SK-N-SH (cell line): ENCODE results near the gene ITCH. TPM values are rescaled to one million over a fixed set of nuclear protein-coding genes. Genes with fewer than 3 reads are reported as not detected.

Experiments used
- CTCF ChIA-PET: fragments of 300-600, 350-600 bp; formaldehyde crosslinking; extraction: SDS; loops from one replicate; lab custom pipeline; 2021; lab: Yijun Ruan, JAX
- POLR2A ChIA-PET: fragments of 350-600 bp; sonication (Branson Sonifier 250); formaldehyde crosslinking; extraction: SDS; loops from one replicate; lab custom pipeline; 2020; ENCODE audit warnings: antibody characterized with exemption, inconsistent platforms; lab: Yijun Ruan, JAX
- DNase-seq: peaks from one replicate; pipeline ENCODE4 v3.0.0; 2012
- H2AFZ ChIP-seq: fragments of 200-600 bp; sonication (generic); 2 replicates; pipeline ENCODE4 v1.8.1; 2016; ENCODE audit warnings: antibody characterized with exemption, mild to moderate bottlenecking, low read depth
- H3F3A ChIP-seq: fragments of 200-600 bp; sonication (generic); replicated peaks from 2 replicates; pipeline ENCODE3; 2016; ENCODE audit warnings: antibody characterized with exemption, mild to moderate bottlenecking; ENCODE audit not compliant: insufficient read depth
- H3K27ac ChIP-seq, 2 experiments: fragments of 200-500 bp in 1 of 2; fragments of 200-600 bp in 1 of 2; sonication (Bioruptor generic) in 1 of 2; sonication (generic), shearing (Covaris generic) in 1 of 2; 2 replicates each; pipeline versions ENCODE4 v1.5.1 to v1.6.1; 2014 to 2016; ENCODE audit warnings: low read depth in 2 of 2, inconsistent platforms in 1 of 2, low read length in 1 of 2, mild to moderate bottlenecking in 1 of 2, mixed read lengths in 1 of 2
- H3K27me3 ChIP-seq: fragments of 200-600 bp; sonication (generic), shearing (Covaris generic); 2 replicates; pipeline ENCODE4 v1.6.1; 2016; ENCODE audit warnings: mixed run types; ENCODE audit not compliant: insufficient read depth
- H3K36me3 ChIP-seq, 2 experiments: fragments of 200-500 bp in 1 of 2; fragments of 200-600 bp in 1 of 2; sonication (Bioruptor generic) in 1 of 2; sonication (generic) in 1 of 2; replicated peaks in 1 of 2; 2 replicates each; pipeline versions ENCODE3 to v1.5.1; 2014 to 2016; ENCODE audit warnings: low read length in 1 of 2, mild to moderate bottlenecking in 1 of 2; ENCODE audit not compliant: insufficient read depth in 2 of 2, control insufficient read depth in 1 of 2
- H3K4me1 ChIP-seq, 2 experiments: fragments of 200-500 bp in 1 of 2; fragments of 200-600 bp in 1 of 2; sonication (Bioruptor generic) in 1 of 2; sonication (generic), shearing (Covaris generic) in 1 of 2; 2 replicates each; pipeline versions ENCODE4 v1.5.1 to v1.6.1; 2014 to 2016; ENCODE audit warnings: low read depth in 1 of 2, low read length in 1 of 2, mixed run types in 1 of 2; ENCODE audit not compliant: insufficient read depth in 2 of 2, control insufficient read depth in 1 of 2
- H3K4me2 ChIP-seq: fragments of 200-600 bp; sonication (generic), shearing (Covaris generic); 2 replicates; pipeline ENCODE4 v1.6.1; 2017; ENCODE audit warnings: mixed run types
- H3K4me3 ChIP-seq, 2 experiments: fragments of 200-500 bp in 1 of 2; fragments of 200-600 bp in 1 of 2; sonication (Bioruptor generic) in 1 of 2; sonication (generic), shearing (Covaris generic) in 1 of 2; 2 replicates each; pipeline versions ENCODE4 v1.5.1 to v1.8.1; 2014 to 2016; ENCODE audit warnings: low read depth in 2 of 2, inconsistent platforms in 1 of 2, low read length in 1 of 2, mild to moderate bottlenecking in 1 of 2, mixed read lengths in 1 of 2, moderate library complexity in 1 of 2
- H3K79me2 ChIP-seq: fragments of 200-600 bp; sonication (generic); 2 replicates; pipeline ENCODE4 v1.8.1; 2017; ENCODE audit warnings: mild to moderate bottlenecking; ENCODE audit not compliant: insufficient read depth
- H3K9ac ChIP-seq: fragments of 200-600 bp; sonication (generic); 2 replicates; pipeline ENCODE4 v1.6.1; 2017; ENCODE audit warnings: mixed run types
- H3K9me2 ChIP-seq: fragments of 200-600 bp; sonication (generic); 2 replicates; pipeline ENCODE4 v1.6.1; 2017; ENCODE audit warnings: mixed run types
- H3K9me3 ChIP-seq: fragments of 200-600 bp; sonication (generic); 2 replicates; pipeline ENCODE4 v1.6.1; 2017; ENCODE audit warnings: mixed run types, mild to moderate bottlenecking, moderate library complexity
- H4K20me1 ChIP-seq: fragments of 200-600 bp; sonication (generic); 2 replicates; pipeline ENCODE4 v1.6.1; 2017; ENCODE audit warnings: mild to moderate bottlenecking, mixed run types; ENCODE audit not compliant: insufficient read depth
- CHD2 ChIP-seq: fragments of 150-350 bp; IDR thresholded peaks from 2 replicates; pipeline ENCODE4 v1.6.1; 2018; ENCODE audit warnings: low read length; ENCODE audit not compliant: partially characterized antibody
- ELF1 ChIP-seq: IDR thresholded peaks from 2 replicates; pipeline ENCODE4 v1.4.0; 2012
- FOSL2 ChIP-seq: IDR thresholded peaks from 2 replicates; pipeline ENCODE4 v1.4.0; 2012; ENCODE audit warnings: low read depth, mild to moderate bottlenecking, moderate library complexity, borderline replicate concordance
- FOXJ3 ChIP-seq: sonication (generic); formaldehyde crosslinking; IDR thresholded peaks from 2 replicates; pipeline ENCODE4 v1.5.1; 2020; ENCODE audit warnings: mild to moderate bottlenecking, missing genetic modification reagents
- GATA2 ChIP-seq: sonication (generic); formaldehyde crosslinking; IDR thresholded peaks from 2 replicates; pipeline ENCODE4 v1.5.0; 2020; ENCODE audit warnings: mild to moderate bottlenecking, missing genetic modification reagents
- JUND ChIP-seq: IDR thresholded peaks from 2 replicates; pipeline ENCODE4 v1.4.0; 2012
- MXI1 ChIP-seq: IDR thresholded peaks from 2 replicates; pipeline ENCODE4 v1.6.1; 2012; ENCODE audit warnings: mild to moderate bottlenecking, low read depth, low read length, improper control_type of control experiment
- NFIC ChIP-seq: IDR thresholded peaks from 2 replicates; pipeline ENCODE4 v1.4.0; 2012; ENCODE audit warnings: borderline replicate concordance
- RAD21 ChIP-seq: IDR thresholded peaks from 2 replicates; pipeline ENCODE4 v1.6.1; 2012; ENCODE audit warnings: mild to moderate bottlenecking, low read length
- SIN3A ChIP-seq: IDR thresholded peaks from 2 replicates; pipeline ENCODE4 v1.6.1; 2012; ENCODE audit warnings: low read depth, mild to moderate bottlenecking, low read length, moderate library complexity, borderline replicate concordance
- YY1 ChIP-seq: IDR thresholded peaks from 2 replicates; pipeline ENCODE4 v1.4.0; 2012; ENCODE audit warnings: low read depth, mild to moderate bottlenecking
- WGBS: methylation state at CpG from one replicate; pipeline ENCODE4 v1.1.6; 2017; ENCODE audit warnings: low lambda C conversion rate; 5-methylcytosine and 5-hydroxymethylcytosine counted together
- polyA plus RNA-seq, 3 experiments: library from polyadenylated mRNA; depleted of rRNA; stranded (reverse); fragments of >200 nt; gene quantifications; 2 replicates each; pipeline ENCODE4 v1.2.3, GENCODE V29; 2012
- TF ChIP-seq, protein P1 (sequence below): IDR thresholded peaks from 2 replicates; pipeline ENCODE4 v1.4.0; 2012; ENCODE audit warnings: low read depth, borderline replicate concordance
- TF ChIP-seq, protein P2 (sequence below): fragments of 150-350 bp; IDR thresholded peaks from 2 replicates; pipeline ENCODE4 v1.6.1; 2016; ENCODE audit warnings: mild to moderate bottlenecking, low read depth, low read length
- TF ChIP-seq, protein P3 (sequence below): IDR thresholded peaks from 2 replicates; pipeline ENCODE4; 2012

The ITCH gene
- polyA plus RNA-seq, 1 of the 3 experiments (the other 2 are of a cell fraction), result 3.8 TPM

DNA sequence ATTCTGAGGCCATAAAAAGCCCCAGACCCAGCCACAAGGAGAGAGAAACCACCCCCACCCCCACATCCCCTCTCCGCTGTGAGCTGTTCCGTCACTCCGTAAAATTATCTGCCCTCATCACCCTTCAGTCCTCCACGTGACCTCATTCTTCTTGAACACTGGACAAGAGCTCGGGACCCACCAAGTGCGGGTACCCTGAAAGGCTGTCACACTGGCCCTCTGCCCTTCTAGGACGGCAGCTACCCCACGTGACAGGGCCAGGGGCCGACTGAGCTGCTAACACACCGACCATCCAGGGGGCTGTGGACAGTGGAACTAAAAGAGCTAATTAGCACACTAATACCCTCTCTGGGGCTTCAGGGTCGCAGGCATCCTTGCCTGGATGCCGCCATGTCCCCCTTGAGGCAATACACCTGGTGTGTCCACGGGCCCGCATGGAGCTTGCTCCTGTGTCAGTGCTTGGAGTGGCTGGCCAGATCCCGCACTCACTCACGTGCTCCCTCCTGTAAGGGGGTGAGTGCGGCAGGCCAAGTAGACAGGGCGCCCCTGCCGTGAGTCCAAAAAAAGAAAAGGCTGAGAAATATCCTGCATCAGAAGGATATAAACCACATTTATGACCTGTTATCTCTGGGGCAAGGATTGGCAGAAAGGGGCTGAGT, 30.7 kb upstream of the ITCH start:
- ChIA-PET CTCF (interaction anchor here (1.9 kb wide), 1 partner anchor 20 kb away, joined by 12 read pairs; no protein-coding TSS in a partner anchor), POLR2A (no interaction called here)

DNA sequence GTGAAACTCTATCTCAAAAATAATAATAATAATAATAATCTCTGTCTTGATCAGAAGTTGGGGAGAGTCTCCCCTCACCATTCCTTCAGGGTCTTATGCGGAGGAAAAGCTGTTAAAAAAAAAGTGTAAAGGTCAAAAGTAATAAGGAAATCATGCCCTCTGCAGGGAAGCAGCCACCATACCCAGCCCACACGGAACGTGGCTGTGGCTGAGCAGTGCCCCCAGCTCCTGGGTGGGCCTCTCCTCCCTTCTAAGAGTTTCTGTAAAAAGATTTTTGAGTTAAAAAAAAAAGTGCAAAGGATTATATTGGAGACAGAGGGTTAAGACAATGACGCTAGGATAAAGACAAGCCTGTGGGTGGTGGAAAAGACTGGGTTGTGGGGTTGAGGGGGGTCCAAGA, 29.3 kb upstream of the ITCH start:
- H3K9me2 ChIP-seq, result no peaks in the 10 kb centered on the region
- H3K9me3 ChIP-seq, result no peaks in the 10 kb centered on the region
- no peak for TF ChIP-seq JUND
- TF ChIP-seq ELF1, result no peak
- TF ChIP-seq, protein P1, sequence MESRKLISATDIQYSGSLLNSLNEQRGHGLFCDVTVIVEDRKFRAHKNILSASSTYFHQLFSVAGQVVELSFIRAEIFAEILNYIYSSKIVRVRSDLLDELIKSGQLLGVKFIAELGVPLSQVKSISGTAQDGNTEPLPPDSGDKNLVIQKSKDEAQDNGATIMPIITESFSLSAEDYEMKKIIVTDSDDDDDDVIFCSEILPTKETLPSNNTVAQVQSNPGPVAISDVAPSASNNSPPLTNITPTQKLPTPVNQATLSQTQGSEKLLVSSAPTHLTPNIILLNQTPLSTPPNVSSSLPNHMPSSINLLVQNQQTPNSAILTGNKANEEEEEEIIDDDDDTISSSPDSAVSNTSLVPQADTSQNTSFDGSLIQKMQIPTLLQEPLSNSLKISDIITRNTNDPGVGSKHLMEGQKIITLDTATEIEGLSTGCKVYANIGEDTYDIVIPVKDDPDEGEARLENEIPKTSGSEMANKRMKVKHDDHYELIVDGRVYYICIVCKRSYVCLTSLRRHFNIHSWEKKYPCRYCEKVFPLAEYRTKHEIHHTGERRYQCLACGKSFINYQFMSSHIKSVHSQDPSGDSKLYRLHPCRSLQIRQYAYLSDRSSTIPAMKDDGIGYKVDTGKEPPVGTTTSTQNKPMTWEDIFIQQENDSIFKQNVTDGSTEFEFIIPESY, result no peak
- no peak for TF ChIP-seq NFIC
- no peak for TF ChIP-seq YY1
- no peak for TF ChIP-seq CHD2
- H2AFZ ChIP-seq, result no peak overlapping the region
- no peaks in the 10 kb centered on the region for H3K79me2 ChIP-seq
- CTCF ChIA-PET, result interaction anchor here (1.1 to 5.2 kb wide), 3 partner anchors 22 to 140 kb away, joined by 3 to 40 read pairs (median 4); no protein-coding TSS in a partner anchor
- no peaks in the 10 kb centered on the region for H3K27me3 ChIP-seq
- no peak overlapping the region for H3K4me3 ChIP-seq
- H3F3A ChIP-seq, result no peaks in the 10 kb centered on the region
- WGBS, result 98% methylated on average over 4 of the region's 4 CpGs
- no peak for DNase-seq
- no peaks in the 10 kb centered on the region for H3K36me3 ChIP-seq
- POLR2A ChIA-PET, result no interaction called here
- no peak overlapping the region for H3K4me2 ChIP-seq
- H3K9ac ChIP-seq, result no peak overlapping the region
- no peaks in the 10 kb centered on the region for H4K20me1 ChIP-seq
- H3K4me1 ChIP-seq, result no peaks in the 10 kb centered on the region
- H3K27ac ChIP-seq, result no peak overlapping the region

More for the DNA sequence above, 30.7 kb upstream of the ITCH start:
- H3K9ac ChIP-seq, result no peak overlapping the region
- no peaks in the 10 kb centered on the region for H3K27me3 ChIP-seq
- TF ChIP-seq RAD21 (no peak), JUND (no peak), MXI1 (no peak), SIN3A (no peak), FOSL2 (no peak), GATA2 (CRISPR knock-in tag) (no peak), FOXJ3 (CRISPR knock-in tag) (no peak)
- TF ChIP-seq, protein P2, sequence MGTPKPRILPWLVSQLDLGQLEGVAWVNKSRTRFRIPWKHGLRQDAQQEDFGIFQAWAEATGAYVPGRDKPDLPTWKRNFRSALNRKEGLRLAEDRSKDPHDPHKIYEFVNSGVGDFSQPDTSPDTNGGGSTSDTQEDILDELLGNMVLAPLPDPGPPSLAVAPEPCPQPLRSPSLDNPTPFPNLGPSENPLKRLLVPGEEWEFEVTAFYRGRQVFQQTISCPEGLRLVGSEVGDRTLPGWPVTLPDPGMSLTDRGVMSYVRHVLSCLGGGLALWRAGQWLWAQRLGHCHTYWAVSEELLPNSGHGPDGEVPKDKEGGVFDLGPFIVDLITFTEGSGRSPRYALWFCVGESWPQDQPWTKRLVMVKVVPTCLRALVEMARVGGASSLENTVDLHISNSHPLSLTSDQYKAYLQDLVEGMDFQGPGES, result no peak
- TF ChIP-seq, protein P3, sequence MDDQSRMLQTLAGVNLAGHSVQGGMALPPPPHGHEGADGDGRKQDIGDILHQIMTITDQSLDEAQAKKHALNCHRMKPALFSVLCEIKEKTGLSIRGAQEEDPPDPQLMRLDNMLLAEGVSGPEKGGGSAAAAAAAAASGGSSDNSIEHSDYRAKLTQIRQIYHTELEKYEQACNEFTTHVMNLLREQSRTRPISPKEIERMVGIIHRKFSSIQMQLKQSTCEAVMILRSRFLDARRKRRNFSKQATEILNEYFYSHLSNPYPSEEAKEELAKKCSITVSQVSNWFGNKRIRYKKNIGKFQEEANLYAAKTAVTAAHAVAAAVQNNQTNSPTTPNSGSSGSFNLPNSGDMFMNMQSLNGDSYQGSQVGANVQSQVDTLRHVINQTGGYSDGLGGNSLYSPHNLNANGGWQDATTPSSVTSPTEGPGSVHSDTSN, result no peak
- H4K20me1 ChIP-seq, result no peaks in the 10 kb centered on the region
- 89% methylated on average over 12 of the region's 19 CpGs for WGBS
- no peak overlapping the region for H3K4me2 ChIP-seq
- no peaks in the 10 kb centered on the region for H3K79me2 ChIP-seq
- H2AFZ ChIP-seq, result no peak overlapping the region
- no peaks in the 10 kb centered on the region for H3K36me3 ChIP-seq
- H3K4me3 ChIP-seq, result no peak overlapping the region
- no peaks in the 10 kb centered on the region for H3F3A ChIP-seq
- H3K9me2 ChIP-seq, result no peaks in the 10 kb centered on the region
- no peaks in the 10 kb centered on the region for H3K9me3 ChIP-seq
- no peak overlapping the region for H3K27ac ChIP-seq
- H3K4me1 ChIP-seq, result no peaks in the 10 kb centered on the region
- DNase-seq, result no peak
